T47D (cell line): Measurements from ENCODE around the gene SLC39A5.
"Not testable (repeated sequence)": the region's sequence is repeated elsewhere in the genome, so short reads cannot be mapped to it uniquely, and the experiment has no call there.

ENCODE experiments used
- DNase-seq, 2 experiments: peaks; one replicate each; pipeline versions ENCODE4 v3.0.0 to v3.0.0-alpha.2; 2011 to 2012; ENCODE audit warnings: low read depth in 1 of 2, low spot score in 1 of 2
- JUND ChIP-seq: IDR thresholded peaks from 2 replicates; pipeline ENCODE4 v1.6.1; 2012; ENCODE audit warnings: low read depth
- in situ Hi-C: cut with HindIII; loops from 2 replicates; pipeline ENCODE4 v1.10.0; 2016; ENCODE audit warnings: low sequenced_read_pairs, low pct_unique_long_range_greater_than_20kb

Gene SLC39A5

GRCh38 chr12:56278905-56279304 is 49.1 kb downstream of the SLC39A5 start:
- in situ Hi-C loops = no loop called here
- no peak for TF ChIP-seq JUND
- no peak for DNase-seq

GRCh38 chr12:56280849-56281248 is 51.0 kb downstream of the SLC39A5 start:
- no peak for DNase-seq
- TF ChIP-seq JUND = no peak
- in situ Hi-C loops = no loop called here

GRCh38 chr12:56282030-56282429 is 52.2 kb downstream of the SLC39A5 start:
- no peak for TF ChIP-seq JUND
- DNase-seq = no peak
- in situ Hi-C loops = no loop called here

- no peak for TF ChIP-seq JUND
- DNase-seq = no peak
- in situ Hi-C loops = no loop called here
These were observed 52.7 kb downstream of the SLC39A5 start for GRCh38 chr12:56282579-56282978.

- DNase-seq, in situ Hi-C loops: not testable (repeated sequence)
These were observed 54.4 kb downstream of the SLC39A5 start for GRCh38 chr12:56284263-56284662.

- DNase-seq = no peak
- in situ Hi-C loops = no loop called here
- no peak for TF ChIP-seq JUND
These were observed 56.4 kb downstream of the SLC39A5 start for GRCh38 chr12:56286044-56286830.
